ENCODE results near the gene TSPAN12.
A peak's percentile ranks its signal among the peaks of the same experiment; 100 is the strongest.
"Not testable (repeated sequence)": the region's sequence is repeated elsewhere in the genome, so short reads cannot be mapped to it uniquely, and the experiment has no call there.

The TSPAN12 gene

DNA sequence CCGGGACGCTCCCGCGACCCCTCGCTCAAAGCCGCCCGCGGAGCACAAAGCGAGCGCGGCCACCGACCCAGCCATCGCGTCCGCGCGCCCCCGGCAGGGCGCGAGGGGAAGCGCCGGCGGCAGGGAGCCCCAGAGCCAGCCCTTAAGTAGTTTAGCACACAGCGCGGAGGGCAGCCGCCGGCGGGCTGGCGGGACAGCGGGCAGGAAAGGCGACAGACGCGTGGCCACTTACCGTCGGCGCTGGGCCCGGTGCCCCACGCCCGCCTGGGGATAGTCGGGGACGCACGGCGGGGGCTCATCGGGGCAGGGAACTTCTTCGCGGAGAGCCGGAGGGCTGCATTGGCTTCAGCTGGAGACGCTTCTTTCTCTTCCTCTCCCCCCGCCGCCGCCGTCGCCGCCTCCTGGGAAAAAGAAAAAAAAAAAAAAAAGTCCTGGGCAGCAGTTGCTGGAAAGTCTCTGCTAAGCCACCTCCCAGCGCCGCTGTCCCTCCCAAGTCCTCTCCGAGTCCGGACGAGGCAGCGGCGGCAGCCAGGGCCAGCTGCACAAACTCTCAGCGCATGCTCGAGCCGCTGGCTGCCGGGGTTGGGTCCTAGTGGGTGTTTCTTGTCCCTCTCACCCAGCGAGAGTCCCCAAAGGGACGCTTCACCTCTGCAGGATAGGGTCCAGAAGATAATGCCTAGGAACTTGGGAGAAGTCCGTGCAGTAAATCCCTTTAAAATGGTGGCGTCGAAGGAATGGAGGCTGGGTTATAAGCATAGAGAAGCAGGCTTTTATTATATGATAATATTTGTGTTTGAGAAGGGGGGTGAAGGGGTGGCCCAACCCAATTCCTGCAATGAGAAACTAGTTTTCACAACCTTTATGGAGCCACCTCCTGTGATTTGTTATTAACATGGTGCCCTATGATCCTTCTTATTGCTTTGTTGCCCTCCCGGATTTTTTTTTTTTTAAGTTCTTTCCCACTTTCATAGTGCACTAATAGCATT is at the start of gene TSPAN12:
Gene TSPAN12, minus strand, starts transcription at position 557 of the 986 bp plus-strand sequence. CDS start 1,381 bp downstream, outside the sequence.
- peak in 1 of 2 donors; percentile 26 for DNase-seq (ENCODE audit: low read depth in 2 of 2)

DNA sequence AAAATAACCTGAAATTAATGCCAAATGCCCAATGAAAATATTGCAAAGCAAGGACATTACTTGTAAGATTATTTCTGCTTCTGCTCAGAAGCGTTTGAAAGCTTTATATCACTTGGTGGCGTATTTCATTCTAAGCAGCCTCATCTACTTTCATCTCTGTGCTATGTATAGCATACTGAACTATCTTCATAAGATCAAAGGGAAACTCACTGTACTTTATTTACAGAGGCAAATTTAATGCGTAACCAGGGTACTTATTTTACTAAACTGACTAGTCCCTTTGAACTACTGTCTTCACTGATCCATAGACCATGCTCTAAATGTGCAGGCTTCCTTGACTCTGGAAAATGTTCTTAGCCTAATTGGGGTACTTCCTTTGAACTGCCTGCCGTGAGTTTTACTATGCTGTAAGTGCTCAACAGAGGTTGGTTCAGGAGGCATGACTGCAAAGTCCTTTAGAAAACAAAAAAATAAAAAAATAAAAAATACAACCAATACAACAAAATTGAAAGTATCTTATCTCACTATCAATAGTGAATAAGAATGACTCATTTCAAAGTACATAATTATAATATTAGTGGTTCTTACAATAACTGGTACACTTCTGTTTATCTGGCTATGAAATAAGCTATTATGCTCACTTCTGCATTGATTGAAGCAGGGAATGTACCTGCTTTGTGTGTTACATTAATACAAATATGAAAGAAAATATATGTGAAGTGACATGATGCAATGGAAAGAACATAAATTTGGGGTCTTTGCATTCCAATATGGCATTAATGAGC is 41.0 kb upstream of the TSPAN12 start:
- DNase-seq (ENCODE audit: low read depth in 2 of 2), result no peak

DNA sequence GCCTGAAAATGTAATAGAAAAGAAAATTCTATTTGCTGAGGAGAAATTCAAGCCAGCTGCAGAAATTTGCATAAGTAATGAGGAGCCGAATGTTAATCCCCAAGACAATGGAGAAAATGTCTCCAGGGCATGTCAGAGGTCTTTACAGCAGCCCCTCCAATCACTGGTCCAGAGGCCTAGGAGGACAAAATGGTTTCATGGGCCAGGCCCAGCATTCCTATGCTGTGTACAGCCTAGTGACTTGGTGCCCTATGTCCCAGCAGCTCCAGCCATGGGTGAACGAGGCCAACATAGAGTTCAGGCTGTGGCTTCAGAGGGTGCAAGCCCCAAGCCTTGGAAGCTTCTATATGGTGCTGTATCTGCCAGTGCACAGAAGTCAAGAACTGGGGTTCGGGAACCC is 37.3 kb upstream of the TSPAN12 start:
- DNase-seq (ENCODE audit: low read depth in 2 of 2), result not testable (repeated sequence)

DNA sequence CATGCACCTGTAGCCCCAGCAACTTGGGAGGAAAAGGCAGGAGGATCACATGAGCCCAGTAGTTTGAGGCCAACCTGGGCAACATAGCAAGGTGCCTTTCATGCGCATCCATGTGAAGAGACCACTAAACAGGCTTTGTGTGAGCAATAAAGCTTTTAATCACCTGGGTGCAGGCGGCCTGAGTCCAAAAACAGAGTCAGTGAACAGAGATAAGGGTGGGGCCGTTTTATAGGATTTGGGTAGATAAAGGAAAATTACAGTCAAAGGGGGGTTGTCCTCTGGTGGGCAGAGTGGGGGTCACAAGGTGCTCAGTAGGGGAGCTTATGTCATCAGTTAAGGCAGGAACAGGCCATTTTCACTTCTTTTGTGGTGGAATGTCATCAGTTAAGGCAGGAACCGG is 27.7 kb upstream of the TSPAN12 start:
- DNase-seq (ENCODE audit: low read depth in 2 of 2), result not testable (repeated sequence)

GRCh38 chr7:120877701-120878100 is 19.8 kb upstream of the TSPAN12 start:
- DNase-seq (ENCODE audit: low read depth in 2 of 2), result no peak

DNA sequence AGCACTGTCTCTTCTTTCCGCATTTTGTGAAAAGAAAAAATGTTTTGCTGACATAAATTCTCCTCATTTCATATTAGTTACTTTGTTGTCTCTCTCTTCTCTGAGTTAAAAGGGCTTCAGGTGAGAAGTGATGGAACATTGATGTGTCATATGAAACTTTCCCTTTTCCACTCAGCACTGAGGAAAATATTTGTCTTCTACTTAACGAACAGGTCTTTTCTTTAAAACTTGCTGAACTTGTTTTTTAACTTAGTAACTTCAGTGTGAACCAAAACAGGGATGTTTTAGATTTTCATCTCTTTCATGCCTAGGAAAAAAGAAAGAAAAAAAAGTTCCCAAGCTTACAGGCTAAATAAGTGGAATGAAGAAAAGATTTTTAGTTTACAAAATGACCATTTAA is 19.0 kb upstream of the TSPAN12 start:
- DNase-seq (ENCODE audit: low read depth in 2 of 2), result no peak

DNA sequence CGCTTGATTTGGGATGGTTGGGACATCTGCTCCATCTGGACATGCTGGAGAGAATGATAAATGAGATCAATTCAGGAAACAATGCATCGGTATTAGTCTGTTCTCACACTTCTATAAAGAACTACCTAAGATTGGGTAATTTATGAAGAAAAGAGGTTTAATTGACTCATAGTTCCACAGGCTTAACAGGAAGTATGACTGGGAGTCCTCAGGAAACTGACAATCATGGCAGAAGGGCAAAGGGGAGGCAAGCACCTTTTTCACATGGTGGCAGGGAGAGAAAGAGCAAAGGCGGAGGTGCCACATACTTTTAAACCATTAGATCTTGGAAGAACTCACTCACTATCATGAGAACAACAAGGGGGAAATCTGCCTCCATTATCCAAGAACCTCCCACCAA is 16.8 kb upstream of the TSPAN12 start:
- no peak for DNase-seq (ENCODE audit: low read depth in 2 of 2)

DNA sequence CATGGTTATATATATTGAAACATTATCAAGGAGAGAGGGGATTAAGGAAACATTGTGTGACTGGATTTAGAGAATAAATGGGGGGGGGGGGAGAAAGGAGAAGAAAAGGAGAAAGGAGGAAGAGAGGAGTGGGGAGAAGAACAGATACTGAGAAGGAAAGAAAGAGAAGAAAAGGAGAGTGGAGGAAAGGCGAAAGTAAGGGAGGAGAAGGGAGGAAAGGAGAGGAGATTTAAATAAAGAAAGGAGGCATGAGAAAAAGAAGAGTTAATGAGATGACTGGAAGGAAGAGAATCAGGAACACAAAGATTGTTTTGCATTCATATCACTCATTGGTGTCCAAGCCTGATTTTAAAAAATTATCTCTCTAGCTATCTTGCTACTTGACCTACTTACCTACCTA is 16.1 kb upstream of the TSPAN12 start:
- no peak for DNase-seq (ENCODE audit: low read depth in 2 of 2)

DNA sequence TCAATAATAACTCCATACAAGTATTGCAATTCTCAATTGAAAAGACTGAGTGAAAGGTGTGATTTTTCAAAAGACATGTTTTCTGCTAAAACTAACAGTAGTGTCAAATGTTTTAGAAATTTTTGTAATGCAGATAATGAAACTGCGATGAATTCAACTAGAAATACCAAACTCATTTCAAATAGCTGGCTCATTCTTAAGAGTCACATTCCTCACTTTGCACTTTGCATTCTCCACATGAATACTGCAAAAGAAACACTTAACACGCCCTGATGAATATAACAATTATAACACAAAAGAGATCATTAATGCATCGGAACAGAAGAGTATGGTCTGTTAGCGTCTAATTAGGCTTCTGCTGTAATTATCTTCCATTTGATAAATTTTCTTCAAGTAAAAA is 15.5 kb upstream of the TSPAN12 start:
- no peak for DNase-seq (ENCODE audit: low read depth in 2 of 2)

DNA sequence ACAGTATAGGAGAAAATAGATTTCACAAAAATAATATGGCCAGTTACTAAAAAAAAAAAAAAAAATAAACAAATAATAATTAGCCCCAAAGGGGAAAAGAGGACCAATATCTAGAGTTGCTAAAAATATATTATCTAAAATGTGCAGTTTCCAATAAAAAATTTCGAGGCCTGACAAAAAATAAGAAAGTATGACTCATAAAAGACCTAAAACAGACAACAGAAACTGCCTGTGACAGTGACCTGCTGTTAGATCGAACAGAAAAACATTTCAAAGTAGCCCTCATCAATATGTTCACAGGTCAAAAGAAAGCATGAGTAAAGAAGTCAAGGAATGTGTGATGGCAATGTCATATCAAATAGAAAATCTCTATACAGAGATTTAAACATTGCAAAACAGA is 11.8 kb upstream of the TSPAN12 start:
- no peak for DNase-seq (ENCODE audit: low read depth in 2 of 2)

DNA sequence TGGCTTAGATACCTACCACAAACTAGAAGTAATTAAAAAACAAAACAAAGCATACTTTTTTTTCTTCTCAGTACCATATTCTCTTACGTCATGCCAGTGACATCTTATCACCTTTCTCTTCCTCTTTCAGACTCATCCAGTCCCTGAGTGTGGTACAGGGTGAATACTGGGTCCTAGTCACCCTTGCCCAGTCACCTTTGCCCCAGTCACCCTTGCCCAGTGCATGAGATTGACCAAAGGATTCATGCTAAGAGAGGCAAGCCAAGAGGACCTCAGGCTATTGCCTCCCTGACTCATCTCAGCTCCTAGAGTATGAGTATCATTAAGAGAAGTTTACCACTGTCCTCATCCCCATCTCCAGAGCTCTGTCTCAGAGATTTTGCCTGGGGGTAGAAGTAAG is 10.0 kb upstream of the TSPAN12 start:
- no peak for DNase-seq (ENCODE audit: low read depth in 2 of 2)

GRCh38 chr7:120865191-120865981 is 7.4 kb upstream of the TSPAN12 start:
- no peak for DNase-seq (ENCODE audit: low read depth in 2 of 2)

DNA sequence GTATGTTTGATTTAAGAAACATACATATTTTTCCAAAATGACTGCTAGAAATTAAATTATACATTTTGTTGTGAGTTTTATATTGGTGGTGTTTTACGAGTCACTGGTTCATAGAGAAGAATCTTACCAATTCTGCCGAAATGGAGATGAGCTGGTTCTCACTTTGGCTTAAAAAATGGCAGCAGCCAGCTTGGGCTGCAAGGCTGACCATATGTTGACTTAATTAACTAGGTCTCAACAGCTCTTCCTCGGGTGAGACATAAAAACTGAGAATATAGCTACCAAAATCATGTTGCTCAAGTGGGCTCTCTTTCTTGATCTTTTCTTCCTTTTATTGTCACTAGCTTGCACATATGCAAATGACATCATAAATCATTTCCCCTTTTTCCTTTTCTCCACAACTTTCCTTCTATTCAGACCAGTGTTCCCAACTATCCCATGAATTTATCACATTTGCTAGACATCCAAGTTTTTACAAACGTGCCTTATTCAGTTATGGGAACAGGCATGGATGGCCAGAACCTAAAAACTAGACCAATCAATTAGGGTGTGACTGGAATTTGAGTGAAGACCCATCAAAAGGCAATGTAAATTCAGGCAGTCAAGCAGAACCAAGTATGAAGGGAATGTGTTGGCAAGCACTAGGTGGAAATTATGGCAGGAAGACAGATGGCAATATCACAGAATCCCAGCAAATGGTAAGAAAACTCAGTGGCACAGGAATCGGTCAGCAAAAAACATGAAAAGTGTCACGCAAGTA is 6.4 kb upstream of the TSPAN12 start:
- no peak for DNase-seq (ENCODE audit: low read depth in 2 of 2)

- no peak for DNase-seq (ENCODE audit: low read depth in 2 of 2)
Measured at GRCh38 chr7:120862987-120863590, 5.1 kb upstream of the TSPAN12 start.

DNA sequence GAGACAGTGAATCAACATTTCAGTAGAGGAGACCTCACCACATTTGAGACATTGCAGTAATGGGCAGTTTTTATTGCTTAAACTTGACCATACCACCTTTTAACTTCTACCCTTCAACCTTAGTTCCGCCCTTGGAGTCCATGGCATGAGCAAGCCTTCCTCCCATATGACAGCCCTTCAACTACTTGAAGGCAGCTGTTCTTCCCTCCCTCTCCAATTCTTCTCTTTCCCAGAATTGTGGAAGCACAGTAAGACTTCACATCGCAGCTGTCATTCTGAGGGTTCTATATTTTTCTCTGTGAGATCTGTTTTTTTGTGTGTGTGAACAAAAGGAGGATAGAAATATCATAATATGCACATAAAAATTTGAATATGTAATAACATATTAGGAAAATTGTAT is 2.2 kb upstream of the TSPAN12 start:
- no peak for DNase-seq (ENCODE audit: low read depth in 2 of 2)

DNA sequence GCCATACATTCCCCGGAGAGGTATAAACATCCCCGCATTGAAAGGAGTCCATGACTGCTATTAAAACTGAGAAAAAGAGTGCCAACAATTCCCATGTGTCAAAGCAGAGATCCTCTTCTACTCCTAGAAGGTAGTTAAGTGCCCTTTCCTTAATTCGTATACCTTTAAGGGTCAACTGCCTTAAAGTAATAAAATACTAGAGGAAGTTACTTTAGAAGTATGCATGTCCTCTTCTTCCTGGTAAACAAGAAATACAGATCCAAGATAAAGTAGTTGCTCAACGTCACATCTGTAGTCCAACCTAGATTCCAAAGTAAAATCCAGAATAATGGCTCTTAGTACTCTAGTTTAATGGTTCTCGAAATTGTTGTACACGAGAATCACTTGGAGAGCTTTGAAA is 1.5 kb upstream of the TSPAN12 start:
- DNase-seq (ENCODE audit: low read depth in 2 of 2), result no peak

GRCh38 chr7:120856621-120857352 is 1.2 kb downstream of the TSPAN12 start:
- DNase-seq (ENCODE audit: low read depth in 2 of 2), result no peak

DNA sequence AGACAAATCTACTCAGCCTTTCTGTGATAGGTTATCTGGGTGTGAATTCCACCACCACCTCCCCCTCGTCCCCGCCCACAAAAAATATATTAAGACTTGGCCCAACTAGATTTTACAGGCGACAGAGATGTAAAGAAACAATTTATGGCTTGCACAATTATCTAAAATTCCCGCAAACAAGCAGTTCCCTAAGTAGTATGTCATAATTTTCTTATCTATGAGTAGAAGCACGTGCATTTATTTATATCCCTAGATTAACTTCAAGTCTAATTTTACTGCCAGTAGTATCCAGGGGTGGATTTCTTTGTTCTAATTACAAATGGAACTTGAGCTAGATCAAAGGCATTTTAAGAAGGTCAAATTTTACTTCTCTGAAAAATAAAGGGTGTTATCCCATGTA is 1.7 kb downstream of the TSPAN12 start:
- no peak for DNase-seq (ENCODE audit: low read depth in 2 of 2)

DNA sequence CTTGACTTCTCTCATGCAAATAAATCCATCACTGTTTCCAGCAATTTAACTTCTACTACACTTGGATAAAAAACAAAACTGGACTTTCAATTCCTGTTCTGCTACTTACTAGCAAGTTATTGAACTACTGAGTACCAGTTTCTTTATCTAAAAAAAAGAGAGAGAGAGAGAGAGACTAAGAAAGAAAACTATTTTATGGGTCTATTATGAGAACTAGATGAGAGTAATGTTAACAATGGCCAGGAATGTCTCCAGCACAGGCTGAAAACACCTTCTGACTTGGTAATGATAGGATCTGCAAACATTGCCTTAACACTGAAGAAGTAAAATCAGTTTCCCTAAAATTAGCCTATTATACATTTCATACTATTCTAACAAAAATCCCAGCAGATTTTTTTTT is 5.2 kb downstream of the TSPAN12 start:
- DNase-seq (ENCODE audit: low read depth in 2 of 2), result no peak

DNA sequence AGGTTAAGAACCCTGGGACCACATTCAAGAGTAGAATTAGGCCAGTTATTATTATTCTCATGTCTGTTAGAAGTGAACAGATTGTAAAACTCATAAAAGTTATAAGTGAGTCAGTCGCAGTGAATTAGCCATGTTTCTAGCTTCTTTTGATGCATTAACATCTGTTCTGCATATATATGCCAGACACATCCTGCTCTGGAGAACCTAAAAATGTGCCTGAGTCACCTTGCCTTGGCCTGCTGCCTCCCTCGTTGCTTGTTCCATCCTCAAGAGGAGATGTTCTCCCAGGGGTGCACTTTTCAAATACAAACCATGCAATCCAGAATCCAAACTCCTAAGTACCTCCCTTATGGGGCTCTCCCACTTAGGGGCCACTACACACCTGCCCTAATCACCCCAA is 14.8 kb downstream of the TSPAN12 start:
- no peak for DNase-seq (ENCODE audit: low read depth in 2 of 2)
